GM21526 (cell line): Measurements from ENCODE around the gene ZNF768.
A peak's percentile ranks its signal among the peaks of the same experiment; 100 is the strongest.
"Not testable (repeated sequence)": the region's sequence is repeated elsewhere in the genome, so short reads cannot be mapped to it uniquely, and the experiment has no call there.

Experiments
- ATAC-seq: cut with Tn5 transposase; IDR thresholded peaks from one replicate; pipeline ENCODE4 v1.9.1; 2021; ENCODE audit warnings: moderate library complexity; ENCODE audit not compliant: unreplicated experiment, low FRiP score

The ZNF768 gene

DNA sequence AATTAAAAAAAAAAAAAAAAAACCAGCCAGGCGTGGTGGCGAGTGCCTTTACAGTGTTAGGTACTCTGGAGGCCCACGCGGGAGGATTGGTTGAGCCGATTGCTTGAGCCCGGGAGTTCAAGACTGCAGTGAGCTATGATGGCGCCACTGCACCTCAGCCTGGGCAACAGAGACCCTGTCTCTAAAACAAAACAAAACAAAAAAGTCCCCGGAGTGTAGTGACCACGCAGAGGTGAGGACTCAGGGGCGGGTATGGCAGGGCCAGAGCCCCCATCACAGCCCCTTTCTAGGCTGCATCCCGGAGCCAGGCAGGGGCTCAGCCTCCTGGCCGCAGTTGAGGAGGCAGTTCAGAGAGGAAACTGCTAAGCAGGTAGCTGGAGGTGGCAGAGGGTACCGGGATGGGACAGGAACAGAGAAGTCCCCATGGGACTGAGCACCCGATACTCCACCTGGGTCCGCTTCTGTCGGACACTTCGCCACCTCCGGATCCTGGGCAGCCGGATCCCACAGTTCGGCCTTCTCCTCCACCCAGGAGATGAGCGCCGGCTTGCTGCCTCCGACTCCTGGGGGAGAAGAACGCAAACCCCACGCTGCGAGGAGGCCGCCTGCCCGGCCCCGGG, 7.5 kb upstream of the ZNF768 start:
- ATAC-seq = no peak

DNA sequence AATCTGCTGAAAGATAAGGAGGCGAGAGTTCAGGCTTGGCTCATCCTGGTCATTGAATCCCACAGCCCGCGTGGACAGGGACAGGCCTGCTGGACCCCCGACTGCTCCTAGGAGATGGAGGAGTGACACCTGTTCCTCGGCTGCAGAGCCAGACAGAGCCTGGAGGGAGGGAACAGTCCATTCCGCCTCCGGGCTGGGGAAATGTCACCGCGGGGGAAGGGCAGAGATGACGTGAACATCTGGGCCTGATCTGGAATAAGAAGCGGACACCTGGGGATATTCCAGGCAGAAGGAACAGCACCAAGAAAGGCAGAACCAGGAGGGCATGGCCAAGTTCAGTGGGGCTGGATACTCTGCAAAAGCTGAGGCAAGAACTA, 6.8 kb upstream of the ZNF768 start:
- no peak for ATAC-seq

DNA sequence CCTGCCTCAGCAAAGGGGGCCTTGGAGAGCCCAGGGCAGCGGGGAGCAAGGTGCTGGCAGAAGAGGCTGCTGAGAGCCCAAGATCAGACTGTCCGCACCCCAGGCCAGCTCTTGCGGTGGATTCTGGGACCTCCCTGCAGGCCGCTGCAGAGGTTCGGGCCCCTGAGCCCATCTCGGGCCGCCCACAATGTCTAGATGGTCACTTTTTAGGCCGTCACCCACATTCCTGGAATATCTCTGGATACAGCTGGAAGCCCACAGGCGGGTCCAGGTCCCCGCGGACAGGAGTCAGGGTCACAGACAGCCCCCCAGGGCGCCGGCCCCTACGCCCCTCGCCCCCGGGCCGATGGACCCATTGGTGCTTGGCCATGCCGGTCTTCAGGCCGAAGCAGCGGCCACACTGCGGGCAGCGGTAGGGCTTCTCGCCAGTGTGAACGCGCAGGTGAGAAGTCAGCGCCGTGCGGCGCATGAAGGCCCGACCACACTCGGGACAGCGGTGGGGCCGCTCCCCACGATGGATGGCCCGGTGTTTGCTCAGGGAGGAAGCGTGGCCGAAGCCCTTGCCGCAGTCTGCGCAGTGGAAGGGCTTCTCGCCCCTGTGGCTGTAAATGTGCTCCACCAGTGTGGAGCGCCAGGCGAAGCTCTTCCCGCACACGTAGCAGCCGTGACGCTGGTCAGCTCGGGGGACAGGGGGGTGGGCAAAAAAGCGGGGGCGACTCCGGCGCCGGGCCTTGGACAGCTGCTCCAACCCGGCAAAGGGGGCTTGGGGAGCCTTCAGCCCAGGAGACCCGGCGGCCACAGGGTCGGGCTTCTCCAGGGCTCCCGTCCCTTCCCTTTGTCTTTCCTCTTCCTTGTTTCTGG, 6.1 kb upstream of the ZNF768 start:
- no peak for ATAC-seq

DNA sequence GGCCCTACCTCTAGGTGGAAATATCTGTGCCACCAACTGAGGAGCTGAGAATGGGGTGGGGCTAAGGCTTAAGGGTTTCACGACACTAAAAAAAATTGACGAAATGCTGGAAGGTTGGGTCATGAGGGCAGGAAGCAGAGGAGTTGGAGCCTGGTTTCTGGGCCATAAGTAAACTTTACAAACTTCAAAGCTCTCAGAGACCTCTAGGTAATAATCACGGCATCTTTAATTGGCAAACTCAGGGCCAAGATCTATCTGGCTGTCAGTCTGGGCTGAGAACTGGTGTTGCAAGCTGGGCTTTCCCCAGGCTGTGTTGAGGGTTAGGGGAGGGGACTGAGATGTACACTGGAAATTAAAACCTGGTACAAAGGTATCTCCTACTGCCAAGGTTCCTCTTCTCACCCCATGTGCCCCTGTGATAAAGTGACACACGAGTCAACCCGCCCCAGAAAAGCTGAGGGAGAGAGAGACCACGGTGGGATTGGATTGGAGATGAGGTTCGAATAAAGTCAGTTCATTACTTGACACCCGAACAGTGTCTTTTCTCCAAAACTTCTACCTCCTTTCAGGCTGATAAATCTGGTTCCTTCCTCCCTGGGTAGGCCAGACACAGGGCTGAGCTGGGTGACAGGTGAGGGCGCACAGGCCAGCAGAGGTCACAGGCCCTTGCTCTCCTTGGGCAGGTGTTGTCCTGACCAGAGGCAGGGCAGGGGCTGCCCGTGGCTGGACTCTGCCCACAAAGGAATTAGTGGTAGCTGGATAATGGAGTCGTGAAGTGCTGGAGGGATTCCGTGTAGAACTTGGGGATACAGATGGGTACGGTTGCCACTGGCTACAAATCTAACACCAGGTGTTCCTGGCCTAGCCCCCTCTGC, 4.0 kb upstream of the ZNF768 start:
- ATAC-seq = no peak

DNA sequence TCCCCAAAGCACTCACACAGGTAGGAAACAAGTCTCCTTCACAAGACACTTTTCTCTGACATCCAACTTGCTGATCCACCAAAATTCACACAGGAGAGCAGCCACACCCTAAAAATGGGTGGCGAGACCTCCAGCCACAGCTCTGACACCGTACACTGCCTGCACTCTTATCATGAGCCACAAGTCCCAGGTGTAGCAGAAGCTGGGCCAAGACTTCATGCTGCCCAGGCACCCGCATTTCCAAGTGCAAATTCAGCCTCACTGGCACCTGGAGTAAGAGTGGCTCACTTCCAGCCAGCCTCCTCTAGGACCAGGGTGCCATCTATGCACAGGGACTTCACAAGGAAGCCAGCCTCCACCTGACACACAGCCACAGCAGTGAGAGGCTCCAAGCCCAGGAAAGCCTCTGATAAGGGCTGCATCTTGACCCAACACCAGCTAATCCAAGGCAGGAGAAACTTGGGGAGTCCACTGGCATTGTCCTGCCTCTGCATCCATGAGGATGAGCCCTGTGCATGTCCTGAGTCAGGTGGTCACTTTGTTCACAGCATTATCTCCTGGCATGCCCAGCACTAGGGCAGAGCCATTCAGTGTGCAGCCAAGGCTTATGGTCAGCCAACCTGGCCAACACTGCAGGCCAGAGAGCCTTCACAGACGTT, 2.6 kb upstream of the ZNF768 start:
- ATAC-seq = no peak

DNA sequence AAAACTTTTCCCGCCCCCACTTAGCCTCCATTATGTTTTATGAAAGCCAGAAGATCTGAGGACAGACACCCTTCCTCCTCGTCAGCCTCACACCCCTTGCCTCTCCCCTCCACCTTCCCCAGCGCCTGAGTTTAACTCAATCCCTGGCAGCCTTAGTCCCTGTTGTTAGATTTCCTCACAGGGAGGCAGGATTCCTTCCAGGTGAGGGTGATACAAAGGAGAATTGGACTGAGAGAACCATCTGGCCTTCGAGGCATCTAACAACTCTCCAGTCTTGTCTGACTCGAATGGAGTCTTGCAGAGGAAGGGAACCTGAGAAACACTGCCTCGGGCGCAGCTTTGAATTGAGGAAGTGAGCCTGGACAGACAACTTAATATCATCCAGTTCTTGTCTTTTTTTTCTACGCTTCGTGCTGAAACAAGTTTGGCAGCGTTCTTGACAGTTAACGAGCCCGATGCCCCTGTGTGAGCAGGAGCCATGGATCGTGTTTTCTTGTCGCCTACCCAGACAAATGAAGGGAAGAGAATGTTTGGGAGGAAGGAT, 1.3 kb upstream of the ZNF768 start:
- ATAC-seq = peak; percentile 10

DNA sequence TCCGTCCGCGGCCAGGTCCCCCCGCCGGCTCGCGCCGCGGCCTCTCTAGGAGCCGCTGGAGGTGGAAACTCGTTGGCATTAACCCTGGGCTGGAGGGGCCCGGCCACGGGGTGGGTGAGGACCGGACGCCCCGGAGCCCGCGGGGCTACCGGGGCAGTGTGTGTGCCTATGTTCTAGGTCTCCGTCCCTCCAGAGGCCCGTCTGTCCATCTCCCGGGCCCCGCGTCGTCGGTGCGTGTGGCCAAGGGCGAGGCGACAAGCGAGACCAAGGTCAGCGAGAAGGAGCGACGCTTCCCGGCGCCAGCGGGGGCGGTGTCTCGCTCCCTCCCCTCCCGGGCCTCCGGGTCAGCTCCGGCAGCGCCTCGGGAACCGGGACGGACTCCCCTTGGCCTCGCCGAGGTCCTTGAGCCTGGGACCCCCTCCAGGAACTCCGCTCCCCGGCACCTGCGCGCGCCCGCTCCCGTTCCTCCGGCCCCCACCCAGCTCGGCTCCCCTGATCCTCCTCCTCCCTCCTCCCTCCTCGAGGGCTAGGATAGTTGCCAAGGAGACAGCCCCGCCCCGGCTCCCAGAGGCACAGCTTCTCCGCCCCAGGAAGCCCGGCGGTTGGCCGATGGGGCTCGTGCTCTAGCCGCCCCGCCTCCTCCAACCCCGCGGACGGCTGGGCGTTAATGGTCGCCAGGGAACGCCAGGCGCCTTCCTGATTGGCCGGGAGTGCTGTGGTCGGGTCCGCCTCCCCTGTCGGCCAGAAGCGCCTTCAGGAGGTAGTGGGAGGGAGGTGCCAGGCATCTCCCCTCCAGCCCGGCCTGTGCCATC, 663 bp upstream of the ZNF768 start:
- ATAC-seq = peak; percentile 70

DNA sequence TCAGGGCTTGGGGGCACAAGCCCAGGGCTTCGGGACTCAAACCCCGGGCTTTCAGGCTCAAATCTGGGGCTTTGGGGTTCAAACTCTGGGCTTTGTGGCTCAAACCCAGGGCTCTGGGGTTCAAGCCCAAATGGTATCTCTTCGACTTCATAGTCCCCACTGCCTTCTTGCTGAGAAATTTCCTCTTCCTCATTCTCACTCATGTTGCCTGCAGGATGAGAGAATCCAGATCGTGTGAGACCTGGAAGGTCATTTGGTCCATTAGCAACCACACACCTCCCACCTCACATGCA, 576 bp downstream of the ZNF768 start:
- no peak for ATAC-seq

DNA sequence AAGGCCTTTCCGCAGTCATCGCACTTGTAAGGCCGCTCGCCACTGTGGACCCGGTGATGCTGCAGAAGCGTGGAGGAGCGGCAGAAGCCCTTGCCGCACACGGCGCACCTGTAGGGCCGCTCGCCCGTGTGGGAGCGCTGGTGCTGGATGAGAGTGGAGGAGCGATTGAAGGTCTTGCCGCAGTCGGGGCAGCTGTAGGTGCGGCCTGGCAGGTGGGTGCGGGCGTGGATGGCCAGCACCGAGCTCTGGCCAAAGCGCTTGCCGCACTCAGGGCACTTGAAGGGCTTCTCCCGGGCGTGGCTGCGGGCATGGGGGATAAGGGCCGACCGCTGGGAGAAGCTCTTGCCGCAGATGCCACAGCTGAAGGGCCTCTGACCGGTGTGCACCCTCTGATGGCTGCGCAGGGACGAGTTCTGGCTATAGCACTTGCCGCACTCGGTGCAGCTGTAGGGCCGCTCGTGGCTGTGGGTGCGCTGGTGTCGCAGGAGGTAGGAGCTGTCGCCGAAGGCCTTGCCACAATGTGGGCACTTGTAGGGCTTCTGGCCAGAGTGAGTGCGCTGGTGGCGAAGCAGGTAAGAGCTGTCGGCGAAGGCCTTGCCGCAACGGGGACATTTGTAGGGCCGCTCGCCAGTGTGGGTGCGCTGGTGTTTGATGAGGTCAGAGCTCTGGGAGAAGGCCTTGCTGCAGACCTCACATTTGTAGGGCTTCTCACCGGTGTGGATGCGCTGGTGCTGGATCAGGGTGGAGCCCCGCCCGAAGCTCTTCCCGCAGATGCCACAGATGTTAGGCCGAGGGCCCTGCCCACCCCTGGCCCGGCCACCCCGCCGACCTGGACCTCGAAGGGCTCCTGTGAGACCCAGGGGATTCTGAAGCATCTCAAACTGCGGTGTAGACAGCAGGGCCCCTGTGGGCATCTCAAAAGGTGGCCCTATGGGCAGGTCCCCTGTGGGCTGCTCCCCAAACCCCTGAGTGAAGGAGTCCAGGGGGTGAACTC, 1.5 kb downstream of the ZNF768 start:
- ATAC-seq = no peak

DNA sequence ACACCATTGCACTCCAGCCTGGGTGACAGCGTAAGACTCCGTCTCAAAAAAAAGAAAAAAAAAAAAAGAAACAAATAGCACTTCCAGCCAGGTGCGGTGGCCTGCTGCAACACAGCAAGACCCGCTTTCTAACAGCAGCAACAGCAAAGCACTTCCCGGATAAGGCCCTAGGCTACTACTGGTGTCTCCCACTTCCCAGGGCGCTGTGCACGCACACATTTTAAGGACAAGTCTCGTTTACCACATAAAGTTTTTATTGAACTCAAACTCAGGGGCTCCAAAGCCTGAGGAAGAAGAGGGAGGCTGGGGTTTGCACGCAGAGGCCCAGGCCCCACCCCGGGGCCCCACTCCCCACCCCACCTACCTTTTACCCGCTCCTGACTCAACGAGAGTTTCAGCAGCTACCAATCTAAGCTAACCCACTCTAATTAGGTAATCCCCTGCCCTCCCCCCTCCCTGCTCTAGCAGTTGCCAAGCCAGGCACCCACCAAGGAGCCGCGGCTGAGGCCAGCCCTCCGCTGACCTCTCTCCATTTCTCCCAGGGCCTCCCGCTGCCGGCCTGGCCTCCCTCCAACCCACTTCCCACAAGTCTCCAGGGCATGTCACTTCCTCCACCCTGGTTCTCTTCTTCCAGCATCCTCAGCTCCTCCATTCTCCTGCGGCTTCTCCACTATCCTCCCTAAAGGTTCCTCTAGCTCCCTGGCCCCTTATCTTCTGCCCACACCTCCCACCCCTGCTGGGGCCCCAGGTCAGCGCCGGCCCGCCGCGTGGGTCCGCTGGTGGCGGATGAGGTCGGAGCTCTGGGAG, 2.4 kb downstream of the ZNF768 start:
- ATAC-seq = no peak

GRCh38 chr16:30522702-30523463, 3.5 kb downstream of the ZNF768 start:
- not testable (repeated sequence) for ATAC-seq

GRCh38 chr16:30521873-30522641, 4.3 kb downstream of the ZNF768 start:
- ATAC-seq = no peak

DNA sequence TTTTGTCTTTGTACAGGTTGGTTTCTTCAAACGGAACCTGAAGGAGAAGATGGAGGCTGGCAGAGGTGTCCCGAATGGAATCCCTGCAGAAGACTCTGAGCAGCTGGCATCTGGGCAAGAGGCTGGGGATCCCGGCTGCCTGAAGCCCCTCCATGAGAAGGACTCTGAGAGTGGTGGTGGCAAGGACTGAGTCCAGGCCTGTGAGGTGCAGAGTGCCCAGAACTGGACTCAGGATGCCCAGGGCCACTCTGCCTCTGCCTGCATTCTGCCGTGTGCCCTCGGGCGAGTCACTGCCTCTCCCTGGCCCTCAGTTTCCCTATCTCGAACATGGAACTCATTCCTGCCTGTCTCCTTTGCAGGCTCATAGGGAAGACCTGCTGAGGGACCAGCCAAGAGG, 4.9 kb downstream of the ZNF768 start:
- no peak for ATAC-seq

- no peak for ATAC-seq
These were observed 7.0 kb downstream of the ZNF768 start for GRCh38 chr16:30519120-30520049.

- no peak for ATAC-seq
These were observed 7.8 kb downstream of the ZNF768 start for GRCh38 chr16:30518552-30518951.
